ENCODE measurements around the gene EWSR1.

The EWSR1 gene

GRCh38 chr22:29320546-29320945, 52.5 kb downstream of the EWSR1 start:
- DNase-seq: no peak

- DNase-seq: no peak
Observed at GRCh38 chr22:29323641-29324040, 55.6 kb downstream of the EWSR1 start.

- no peak for DNase-seq
Observed at GRCh38 chr22:29325356-29325755, 57.3 kb downstream of the EWSR1 start.

DNA sequence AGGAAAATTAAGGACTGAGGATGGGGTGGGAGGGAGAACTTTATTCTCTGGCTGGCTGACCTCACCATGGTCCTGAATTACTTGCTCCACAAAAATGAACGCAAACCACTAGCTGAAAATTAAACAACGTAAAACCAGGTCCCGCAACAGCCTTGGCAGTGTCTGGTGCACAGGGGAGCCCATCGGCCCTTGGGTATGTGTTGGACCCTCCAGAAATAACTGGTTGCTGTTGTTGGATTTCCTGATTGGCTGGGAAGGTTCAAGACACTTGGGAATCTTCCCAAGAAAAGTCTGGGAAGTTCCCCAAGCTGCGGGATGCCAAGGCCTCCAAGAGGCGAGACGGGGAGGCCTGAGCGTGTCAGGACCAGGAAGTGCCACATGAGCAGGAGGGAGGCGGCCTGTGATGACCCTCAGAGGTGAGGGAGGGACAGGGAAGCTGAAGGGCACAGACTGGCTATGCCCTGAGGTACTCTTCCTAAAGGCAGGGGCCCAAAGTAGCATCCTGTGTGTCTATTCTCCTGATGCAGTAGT, 57.8 kb downstream of the EWSR1 start:
- DNase-seq: no peak

DNA sequence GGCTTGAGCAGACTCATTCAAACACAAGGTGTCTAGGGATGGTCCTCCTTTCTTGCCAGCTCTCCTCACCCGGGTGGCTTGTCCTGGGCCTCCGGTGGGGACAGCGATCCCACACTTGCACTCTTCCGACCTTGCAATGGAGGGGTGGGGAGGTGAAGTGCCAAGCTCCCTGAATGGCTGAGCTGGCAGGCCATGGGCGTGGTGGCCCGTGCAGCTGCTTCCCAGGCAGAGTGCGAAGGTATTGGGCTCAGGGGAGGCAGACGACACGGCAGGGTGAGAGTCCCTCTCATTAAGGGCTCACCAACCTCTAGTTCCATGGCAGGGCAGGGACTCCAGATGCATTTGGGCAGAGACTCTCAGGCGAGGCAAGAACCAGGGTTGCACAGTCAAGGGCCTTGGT, 58.4 kb downstream of the EWSR1 start:
- DNase-seq: no peak

DNA sequence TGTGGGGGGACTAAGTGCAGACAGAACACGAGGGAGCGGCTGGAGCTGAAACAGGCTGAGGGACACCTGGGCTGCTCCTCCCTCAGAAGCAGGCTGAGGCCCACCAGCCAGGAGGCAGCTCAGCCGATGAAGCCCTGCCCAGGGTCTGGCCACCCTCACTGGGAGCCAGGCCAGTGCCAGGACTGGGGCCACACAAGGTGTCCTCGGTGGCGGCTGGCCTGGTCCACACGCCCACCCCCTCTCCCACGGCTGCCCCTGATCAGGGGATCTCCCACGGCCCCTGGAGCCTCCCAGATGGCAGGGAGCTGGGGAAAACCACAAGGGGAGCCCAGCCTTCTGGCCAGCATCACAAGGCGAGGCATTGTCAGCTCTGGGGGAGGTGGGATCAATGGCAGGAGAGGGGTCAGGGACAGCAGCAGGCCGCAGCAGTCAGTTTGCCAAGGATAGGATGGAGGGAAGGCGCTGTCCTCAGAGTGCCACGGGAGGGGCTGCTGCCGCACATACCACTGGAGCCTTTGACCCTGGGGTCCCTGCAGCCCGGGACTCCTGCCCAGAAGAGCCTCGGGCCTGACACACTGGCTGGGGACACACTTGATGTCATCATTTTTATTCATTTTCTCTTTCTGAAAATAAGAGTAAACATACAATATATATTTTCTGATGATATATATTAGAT, 59.2 kb downstream of the EWSR1 start:
- DNase-seq: no peak

- no peak for DNase-seq
Observed at GRCh38 chr22:29328055-29328454, 60.0 kb downstream of the EWSR1 start.

DNA sequence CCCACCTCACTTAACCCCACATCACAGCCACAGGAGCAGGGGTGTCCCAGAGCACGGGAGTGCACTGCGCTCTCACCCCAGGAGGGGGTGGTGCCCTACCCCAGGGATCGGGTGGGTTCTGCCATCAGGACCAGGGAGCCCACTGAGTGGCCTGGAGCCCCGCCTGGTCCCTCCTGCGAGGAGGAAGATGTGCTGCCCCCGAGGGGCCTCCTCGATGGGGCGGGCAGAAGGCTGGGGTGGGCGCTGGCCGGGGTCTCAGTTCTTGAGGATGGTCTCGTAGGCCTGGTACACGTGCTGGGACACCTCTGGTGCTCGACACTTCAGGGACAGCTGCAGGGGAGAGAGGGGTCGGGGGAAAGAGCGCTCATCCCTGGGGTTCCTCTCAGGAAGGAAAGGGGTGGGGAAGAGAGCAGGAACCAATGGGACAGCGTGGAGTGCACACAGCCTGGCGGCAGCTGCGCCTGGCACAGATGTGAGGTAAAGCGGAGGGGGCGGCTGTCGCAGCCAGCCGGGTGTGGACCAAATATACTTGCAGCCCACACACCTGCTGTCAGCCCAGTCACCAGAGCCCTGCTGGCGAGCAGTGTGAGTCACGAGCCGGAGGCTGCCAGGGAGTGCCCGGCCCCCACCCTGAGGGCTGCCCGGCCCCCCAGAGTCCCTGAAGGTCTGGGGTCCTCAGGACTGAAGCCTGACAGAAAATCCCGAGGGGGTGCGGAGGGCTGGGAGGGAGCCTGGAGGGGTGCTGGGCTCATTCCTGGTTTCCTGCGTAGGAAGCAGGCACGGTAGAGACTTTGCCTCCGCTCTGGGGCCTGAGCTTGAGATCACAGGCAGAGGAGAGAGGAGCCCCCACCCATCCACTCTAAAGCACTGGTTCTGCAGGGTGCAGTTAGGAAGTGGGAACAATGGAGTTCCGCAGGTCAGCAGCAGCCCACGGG, 60.8 kb downstream of the EWSR1 start:
- DNase-seq: no peak

DNA sequence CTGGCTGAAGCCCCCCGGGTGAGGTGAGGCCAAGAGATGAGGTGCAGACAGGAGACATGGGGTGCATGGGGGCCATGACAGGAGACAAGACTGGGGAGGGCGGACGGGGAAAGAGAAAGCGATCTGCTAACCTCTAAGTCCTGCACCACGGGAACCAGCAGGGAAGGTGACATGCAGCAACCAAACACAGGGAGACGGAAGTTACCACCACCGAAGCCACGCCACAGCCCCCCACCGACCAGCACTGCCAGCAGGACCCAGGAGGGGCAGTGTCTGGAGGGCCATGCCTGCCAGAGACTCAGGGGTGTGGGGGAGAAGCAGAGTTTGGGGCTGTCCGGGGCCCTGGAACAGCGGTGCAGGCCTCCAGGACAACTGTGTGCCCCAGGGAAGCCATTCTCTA, 61.5 kb downstream of the EWSR1 start:
- no peak for DNase-seq

DNA sequence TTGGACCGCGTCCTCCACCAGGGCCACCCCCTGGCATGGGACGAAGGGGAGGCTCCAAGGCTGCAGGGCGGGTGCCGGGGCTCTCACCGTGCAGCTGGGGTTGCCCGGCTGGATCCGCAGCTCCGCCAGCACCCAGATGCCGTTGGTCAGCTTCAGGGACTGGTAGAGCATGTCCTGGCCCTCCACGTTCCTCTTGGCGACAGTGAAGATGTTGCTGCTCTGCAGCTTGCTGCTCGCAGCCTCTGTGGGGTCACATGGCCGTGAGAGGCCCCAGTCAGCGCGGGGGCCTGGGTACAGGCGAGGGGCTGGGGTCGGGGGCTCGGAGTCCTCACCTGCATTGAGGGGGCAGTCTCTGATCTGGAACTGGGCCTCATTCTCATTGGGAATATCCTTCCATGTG, 62.2 kb downstream of the EWSR1 start:
- DNase-seq: no peak

DNA sequence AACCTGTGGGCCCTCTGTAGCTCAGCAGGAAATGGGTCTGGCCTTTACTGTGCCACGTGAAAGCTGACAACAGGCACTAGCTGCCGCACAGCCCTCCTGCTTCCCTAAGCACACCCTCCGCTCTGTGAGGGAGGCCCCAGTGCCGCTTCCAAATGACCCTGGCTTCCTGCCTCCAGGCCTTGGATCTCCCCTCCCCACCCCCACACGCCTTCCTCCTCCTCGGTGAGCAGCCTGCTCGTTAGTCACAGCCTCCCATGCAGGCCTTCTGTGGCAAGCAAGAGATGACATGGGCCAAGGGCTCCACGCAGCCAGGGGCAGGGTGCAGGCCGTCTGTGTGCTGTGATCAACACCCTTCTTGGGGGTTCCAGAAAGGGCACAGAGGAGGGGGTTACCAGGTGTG, 62.7 kb downstream of the EWSR1 start:
- no peak for DNase-seq

GRCh38 chr22:29331213-29331612, 63.1 kb downstream of the EWSR1 start:
- DNase-seq: no peak

DNA sequence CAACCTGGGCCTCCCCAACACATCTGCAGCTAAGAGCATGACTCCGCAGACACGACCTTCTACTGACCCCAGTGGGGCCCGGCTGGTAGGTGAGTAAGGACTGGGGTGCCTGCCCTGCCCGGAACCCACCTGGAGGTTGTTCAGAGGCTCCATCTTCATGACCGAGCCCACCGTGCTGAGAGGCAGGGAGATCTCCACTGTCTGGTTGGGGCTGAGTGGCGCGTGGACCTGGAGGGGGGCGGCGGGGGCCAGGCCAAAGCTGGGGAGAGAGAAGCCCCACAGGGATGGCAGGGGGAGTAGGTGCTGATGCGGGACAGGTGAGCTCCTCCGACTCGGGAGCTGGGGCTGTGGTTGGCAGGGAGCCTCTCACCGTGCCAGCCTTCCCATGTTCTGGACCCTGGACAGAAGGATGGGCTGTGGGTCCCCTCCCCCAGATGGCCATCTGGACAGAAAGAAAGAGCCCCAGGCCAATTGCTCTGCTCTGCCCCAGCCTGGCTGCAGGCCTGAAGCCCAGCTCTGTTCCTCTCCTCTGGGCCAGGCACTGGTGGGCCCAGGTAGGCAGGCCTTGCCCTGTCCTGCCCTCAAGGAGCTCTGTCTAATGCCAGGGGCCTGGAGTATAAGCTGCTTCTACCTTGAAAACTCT, 63.7 kb downstream of the EWSR1 start:
- no peak for DNase-seq

GRCh38 chr22:29332886-29333496, 64.9 kb downstream of the EWSR1 start:
- no peak for DNase-seq

DNA sequence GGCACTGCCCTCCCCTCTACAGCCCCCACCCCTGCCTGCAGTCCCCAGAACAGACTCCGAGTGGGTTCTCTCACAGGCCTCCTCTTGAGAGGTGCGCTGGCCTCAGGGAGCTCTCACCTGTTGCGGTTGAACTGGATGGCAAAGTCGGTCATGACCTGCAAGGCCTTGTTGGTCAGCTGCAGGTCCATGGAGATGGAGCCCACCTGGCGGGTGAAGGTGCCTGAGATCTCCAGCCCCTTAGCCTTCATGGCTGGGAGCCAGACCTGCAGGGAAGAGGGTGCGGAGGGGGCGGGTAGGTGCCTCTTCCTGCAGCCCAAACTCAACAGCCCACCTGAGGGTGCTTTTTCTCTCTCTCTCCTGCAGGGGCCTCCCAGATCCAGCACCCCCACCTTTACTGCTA, 66.1 kb downstream of the EWSR1 start:
- DNase-seq: no peak

GRCh38 chr22:29334696-29335344, 66.8 kb downstream of the EWSR1 start:
- no peak for DNase-seq

GRCh38 chr22:29335656-29336055, 67.6 kb downstream of the EWSR1 start:
- DNase-seq: no peak

DNA sequence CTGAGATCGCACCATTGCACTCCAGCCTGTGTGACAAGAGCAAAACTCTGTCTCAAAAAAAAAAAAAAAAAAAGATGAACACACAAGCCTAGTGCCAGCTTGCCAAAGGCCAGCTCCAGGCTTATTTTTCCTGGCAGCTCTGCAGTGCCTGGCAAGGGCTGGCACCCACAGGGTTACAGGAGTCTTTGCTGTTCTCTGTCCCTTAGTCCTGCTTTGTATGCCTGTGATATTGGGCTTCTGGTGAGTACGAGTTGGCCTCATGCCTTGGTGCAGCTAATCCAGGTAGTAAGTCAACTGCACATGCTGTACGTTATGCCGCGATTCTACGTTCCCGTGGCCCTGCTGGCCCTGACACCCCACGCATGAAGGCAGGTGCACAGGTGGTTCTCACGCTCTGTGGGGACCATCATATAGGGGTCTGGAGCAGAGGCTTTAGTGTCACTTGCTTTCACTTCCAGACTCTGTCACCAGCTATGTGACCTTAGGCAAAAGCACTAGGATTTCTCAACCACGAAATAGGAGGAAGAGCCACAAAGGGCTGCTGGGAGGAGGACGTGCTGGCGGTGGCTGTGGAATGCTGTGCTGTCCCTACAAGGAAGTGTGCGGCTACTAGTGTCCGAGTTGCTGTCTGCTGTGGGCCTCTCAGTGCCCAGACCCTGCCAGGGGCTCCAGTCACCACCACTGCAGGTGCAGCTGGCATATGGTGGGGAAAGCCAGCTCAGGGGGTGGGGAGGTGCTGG, 68.9 kb downstream of the EWSR1 start:
- DNase-seq: no peak

DNA sequence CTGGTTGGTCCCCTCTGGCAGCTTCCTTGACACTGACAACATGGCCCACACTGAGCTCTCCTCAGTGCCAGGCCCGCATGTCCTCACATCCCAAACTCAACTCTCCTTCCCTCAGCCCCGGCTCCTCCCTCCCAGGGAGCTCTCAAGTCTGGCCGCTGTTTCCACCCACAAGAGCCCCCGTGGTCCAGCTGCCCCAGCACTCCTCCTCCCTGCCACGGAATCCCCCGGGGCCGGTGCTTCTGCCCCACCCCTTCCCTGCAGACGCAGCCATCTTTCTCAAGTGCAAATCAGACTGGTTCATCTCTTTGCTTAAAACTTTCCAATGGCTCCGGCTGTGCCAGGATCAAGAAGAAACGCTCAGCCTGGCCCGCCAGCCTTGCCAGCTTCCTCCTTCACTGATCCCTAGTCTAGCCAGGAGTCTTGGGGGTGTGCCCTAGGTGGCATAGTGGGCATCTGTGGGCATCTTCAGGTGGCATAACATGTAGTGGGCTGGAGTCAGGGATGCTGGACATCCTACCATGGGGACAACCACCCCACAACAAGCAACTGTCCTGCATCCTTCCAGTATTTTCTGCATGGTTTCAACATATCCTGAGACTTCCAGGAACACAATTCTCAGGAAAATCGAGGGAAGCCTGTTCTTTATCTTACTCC, 69.7 kb downstream of the EWSR1 start:
- DNase-seq: no peak

DNA sequence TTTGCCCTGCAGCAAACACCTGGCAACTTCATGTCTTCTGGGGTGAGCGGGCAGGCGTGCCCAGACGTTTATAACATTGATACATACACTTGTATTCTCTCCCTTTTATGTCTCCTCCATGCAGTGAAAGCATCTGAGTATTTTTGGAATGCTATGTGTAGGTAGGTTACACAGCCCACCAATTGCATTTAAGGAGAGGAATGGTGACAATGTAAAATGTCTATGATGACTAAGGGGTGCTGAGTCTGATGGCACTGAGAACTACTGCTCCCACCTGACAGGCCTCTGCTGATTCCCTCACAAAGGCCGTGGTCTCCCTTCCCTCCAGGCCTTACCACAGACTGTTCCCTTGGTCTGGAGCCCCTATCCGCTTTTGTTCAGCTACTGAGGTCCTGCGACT, 70.3 kb downstream of the EWSR1 start:
- no peak for DNase-seq

All from NCI-H1436 treated with DMSO at 0.1 percent for 48 hours (cell line).